ENCODE results near the gene TSPAN5. TPM values are rescaled to one million over a fixed set of nuclear protein-coding genes. Genes with fewer than 3 reads are reported as not detected.

The TSPAN5 gene
- total and polyA plus RNA-seq, 10 donors, result 4.6 to 33.6 (median 22.9) TPM

- Histone ChIP-seq H3K4me1 (peaks cover 0 to 38% (median 12%) of the 10 kb centered on the region in 6 donors), H3K9me3 (no peaks in the 10 kb centered on the region), H3K36me3 (no peaks in the 10 kb centered on the region), H3K27me3 (replicated peaks in 1 of 7) (no peaks in the 10 kb centered on the region), H3K27ac (no peak overlapping the region), H3K4me3 (no peak overlapping the region)
- WGBS, 5 donors, result 85 to 91% (median 88%) methylated on average over 6 of the region's 6 CpGs
- DNase-seq, result no peak
- intact Hi-C loops (cut with DNase I; ENCODE audit: low total_unique reads), result no loop called here
- no peak for TF ChIP-seq POLR2AphosphoS5 (IDR thresholded peaks at IDR 0.05)
- TF ChIP-seq POLR2A (IDR thresholded peaks at IDR 0.05), result no peak
- no peak for TF ChIP-seq CTCF (IDR thresholded peaks at IDR 0.05 in 8 of 11, conservative IDR thresholded peaks at IDR 0.05 in 3 of 11)
Observed at GRCh38 chr4:98606894-98607293, 51.5 kb downstream of the TSPAN5 start.

GRCh38 chr4:98605216-98605615, 53.2 kb downstream of the TSPAN5 start:
- DNase-seq, result no peak
- Histone ChIP-seq H3K9me3 (peaks cover 0 to 12% (median under 1%) of the 10 kb centered on the region in 8 donors), H3K27me3 (replicated peaks in 1 of 7) (no peaks in the 10 kb centered on the region), H3K36me3 (no peaks in the 10 kb centered on the region), H3K4me3 (no peak overlapping the region), H3K27ac (no peak overlapping the region), H3K4me1 (peaks cover 0 to 36% (median 14%) of the 10 kb centered on the region in 6 donors)
- WGBS, 5 donors, result 86 to 96% (median 94%) methylated on average over 3 of the region's 3 CpGs
- intact Hi-C loops (cut with DNase I; ENCODE audit: low total_unique reads), result no loop called here
- TF ChIP-seq CTCF (IDR thresholded peaks at IDR 0.05 in 8 of 11, conservative IDR thresholded peaks at IDR 0.05 in 3 of 11), result no peak
- no peak for TF ChIP-seq POLR2AphosphoS5 (IDR thresholded peaks at IDR 0.05)
- no peak for TF ChIP-seq POLR2A (IDR thresholded peaks at IDR 0.05)

GRCh38 chr4:98604723-98605122, 53.7 kb downstream of the TSPAN5 start:
- DNase-seq, result no peak
- TF ChIP-seq POLR2A (IDR thresholded peaks at IDR 0.05) (no peak), POLR2AphosphoS5 (IDR thresholded peaks at IDR 0.05) (no peak), CTCF (IDR thresholded peaks at IDR 0.05 in 8 of 11, conservative IDR thresholded peaks at IDR 0.05 in 3 of 11) (no peak)
- H3K27ac ChIP-seq, result no peak overlapping the region
- intact Hi-C loops (cut with DNase I; ENCODE audit: low total_unique reads), result no loop called here
- no peak overlapping the region for H3K4me3 ChIP-seq
- no peaks in the 10 kb centered on the region for H3K36me3 ChIP-seq
- peaks cover 0 to 17% (median 5%) of the 10 kb centered on the region in 8 donors for H3K9me3 ChIP-seq
- H3K27me3 ChIP-seq (replicated peaks in 1 of 7), result no peaks in the 10 kb centered on the region
- 91 to 97% (median 93%) methylated on average over 1 of the region's 1 CpG for WGBS, 5 donors
- H3K4me1 ChIP-seq, result peaks cover 0 to 36% (median 14%) of the 10 kb centered on the region in 6 donors

- no peak for DNase-seq
- Histone ChIP-seq H3K27me3 (replicated peaks in 1 of 7) (no peaks in the 10 kb centered on the region), H3K27ac (no peak overlapping the region), H3K4me1 (peaks cover 0 to 30% (median 11%) of the 10 kb centered on the region in 6 donors), H3K4me3 (no peak overlapping the region), H3K9me3 (peaks cover 0 to 25% (median 12%) of the 10 kb centered on the region in 8 donors), H3K36me3 (no peaks in the 10 kb centered on the region)
- WGBS, 5 donors, result 68 to 80% (median 74%) methylated on average over 10 of the region's 10 CpGs
- intact Hi-C loops (cut with DNase I; ENCODE audit: low total_unique reads), result no loop called here
- TF ChIP-seq POLR2A (IDR thresholded peaks at IDR 0.05), result no peak
Observed at GRCh38 chr4:98603683-98604521, 54.5 kb downstream of the TSPAN5 start.
